GM19455 (cell line): ENCODE data around the gene GPR4.
"Not testable (repeated sequence)": the region's sequence is repeated elsewhere in the genome, so short reads cannot be mapped to it uniquely, and the experiment has no call there.

ENCODE experiments used
- ATAC-seq: cut with Tn5 transposase; IDR thresholded peaks from one replicate; pipeline ENCODE4 v1.9.1; 2021; ENCODE audit not compliant: unreplicated experiment

Gene GPR4

GRCh38 chr19:45623984-45624383 is 22.0 kb upstream of the GPR4 start:
- ATAC-seq = no peak

- ATAC-seq = no peak
Measured at GRCh38 chr19:45621976-45622503, 20.0 kb upstream of the GPR4 start.

- ATAC-seq = no peak
Measured at GRCh38 chr19:45621389-45621788, 19.4 kb upstream of the GPR4 start.

- ATAC-seq = no peak
Measured at GRCh38 chr19:45616704-45617017, 14.6 kb upstream of the GPR4 start.

- ATAC-seq = no peak
Measured at GRCh38 chr19:45615795-45616703, 14.0 kb upstream of the GPR4 start.

GRCh38 chr19:45615056-45615455 is 13.0 kb upstream of the GPR4 start:
- ATAC-seq = not testable (repeated sequence)

- peak; percentile 56 for ATAC-seq
Measured at GRCh38 chr19:45613926-45614725, 12.1 kb upstream of the GPR4 start.

- ATAC-seq = no peak
Measured at GRCh38 chr19:45608948-45609347, 6.9 kb upstream of the GPR4 start.

- no peak for ATAC-seq
Measured at GRCh38 chr19:45607071-45608029, 5.3 kb upstream of the GPR4 start.

- no peak for ATAC-seq
Measured at GRCh38 chr19:45601115-45601514, 897 bp downstream of the GPR4 start.

- ATAC-seq = no peak
Measured at GRCh38 chr19:45600340-45600885, 1.6 kb downstream of the GPR4 start.

- no peak for ATAC-seq
Measured at GRCh38 chr19:45599286-45599685, 2.7 kb downstream of the GPR4 start.

- no peak for ATAC-seq
Measured at GRCh38 chr19:45598267-45599001, 3.6 kb downstream of the GPR4 start.

GRCh38 chr19:45597425-45598111 is 4.4 kb downstream of the GPR4 start:
- no peak for ATAC-seq

GRCh38 chr19:45595814-45596213 is 6.2 kb downstream of the GPR4 start:
- no peak for ATAC-seq

- ATAC-seq = no peak
Measured at GRCh38 chr19:45593520-45593919, 8.5 kb downstream of the GPR4 start.

- no peak for ATAC-seq
Measured at GRCh38 chr19:45592366-45592765, 9.6 kb downstream of the GPR4 start.

- ATAC-seq = no peak
Measured at GRCh38 chr19:45591638-45592005, 10.4 kb downstream of the GPR4 start.

GRCh38 chr19:45591004-45591637 is 10.9 kb downstream of the GPR4 start:
- ATAC-seq = no peak
